ENCODE data around the gene XPO6. TPM values are rescaled to one million over a fixed set of nuclear protein-coding genes. Genes with fewer than 3 reads are reported as not detected.

The XPO6 gene
- total RNA-seq, 1 donor = 102 TPM

GRCh38 chr16:28202147-28202746, 9.5 kb downstream of the XPO6 start:
- Histone ChIP-seq H3K27me3 (ENCODE audit: insufficient read depth, low read length) (no peaks in the 10 kb centered on the region), H3K4me2 (ENCODE audit: insufficient read depth, low read length) (no peak overlapping the region), H3K4me1 (ENCODE audit: insufficient read depth, low read length) (no peaks in the 10 kb centered on the region), H3K9me3 (ENCODE audit: low read depth, low read length) (no peaks in the 10 kb centered on the region), H3K27ac (ENCODE audit: low read depth, low read length) (no peak overlapping the region), H3K36me3 (ENCODE audit: insufficient read depth, low read length) (peaks cover 64% of the 10 kb centered on the region), H2AFZ (ENCODE audit: low read length) (no peak overlapping the region), H4K20me1 (ENCODE audit: insufficient read depth, low read length) (peaks cover 43% of the 10 kb centered on the region), H3K79me2 (ENCODE audit: insufficient read depth, low read length) (peaks cover 96% of the 10 kb centered on the region), H3K4me3 (ENCODE audit: insufficient read depth, low read length) (no peak overlapping the region)
- peak; percentile 11 for TF ChIP-seq CTCF (IDR thresholded peaks at IDR 0.05; ENCODE audit: extremely low read depth, low read depth, low read length)
- DNase-seq (ENCODE audit: insufficient read length, low spot score, missing footprints) = no peak

GRCh38 chr16:28200661-28201060, 11.1 kb downstream of the XPO6 start:
- DNase-seq (ENCODE audit: insufficient read length, low spot score, missing footprints) = no peak
- H3K27me3 ChIP-seq (ENCODE audit: insufficient read depth, low read length) = no peaks in the 10 kb centered on the region
- peaks cover 52% of the 10 kb centered on the region for H3K36me3 ChIP-seq (ENCODE audit: insufficient read depth, low read length)
- H3K79me2 ChIP-seq (ENCODE audit: insufficient read depth, low read length) = peaks cover 96% of the 10 kb centered on the region
- no peak for TF ChIP-seq CTCF (IDR thresholded peaks at IDR 0.05; ENCODE audit: extremely low read depth, low read depth, low read length)
- peaks cover 36% of the 10 kb centered on the region for H4K20me1 ChIP-seq (ENCODE audit: insufficient read depth, low read length)
- H3K4me3 ChIP-seq (ENCODE audit: insufficient read depth, low read length) = no peak overlapping the region
- no peaks in the 10 kb centered on the region for H3K9me3 ChIP-seq (ENCODE audit: low read depth, low read length)
- no peak overlapping the region for H3K27ac ChIP-seq (ENCODE audit: low read depth, low read length)
- peaks cover 11% of the 10 kb centered on the region for H3K4me1 ChIP-seq (ENCODE audit: insufficient read depth, low read length)
- H2AFZ ChIP-seq (ENCODE audit: low read length) = no peak overlapping the region
- no peak overlapping the region for H3K4me2 ChIP-seq (ENCODE audit: insufficient read depth, low read length)

- H3K27me3 ChIP-seq (ENCODE audit: insufficient read depth, low read length) = no peaks in the 10 kb centered on the region
- H3K4me2 ChIP-seq (ENCODE audit: insufficient read depth, low read length) = no peak overlapping the region
- H3K4me3 ChIP-seq (ENCODE audit: insufficient read depth, low read length) = no peak overlapping the region
- H3K9me3 ChIP-seq (ENCODE audit: low read depth, low read length) = no peaks in the 10 kb centered on the region
- H4K20me1 ChIP-seq (ENCODE audit: insufficient read depth, low read length) = peaks cover 3% of the 10 kb centered on the region
- H3K79me2 ChIP-seq (ENCODE audit: insufficient read depth, low read length) = peaks cover 88% of the 10 kb centered on the region
- H3K27ac ChIP-seq (ENCODE audit: low read depth, low read length) = peak overlapping the region; percentile 87
- peaks cover 15% of the 10 kb centered on the region for H3K36me3 ChIP-seq (ENCODE audit: insufficient read depth, low read length)
- peaks cover 37% of the 10 kb centered on the region for H3K4me1 ChIP-seq (ENCODE audit: insufficient read depth, low read length)
- DNase-seq (ENCODE audit: insufficient read length, low spot score, missing footprints) = no peak
- TF ChIP-seq CTCF (IDR thresholded peaks at IDR 0.05; ENCODE audit: extremely low read depth, low read depth, low read length) = no peak
- H2AFZ ChIP-seq (ENCODE audit: low read length) = no peak overlapping the region
Observed at GRCh38 chr16:28196387-28196987, 15.3 kb downstream of the XPO6 start.

GRCh38 chr16:28195859-28196258, 15.9 kb downstream of the XPO6 start:
- peaks cover 37% of the 10 kb centered on the region for H3K4me1 ChIP-seq (ENCODE audit: insufficient read depth, low read length)

More at GRCh38 chr16:28195859-28196258, 15.9 kb downstream of the XPO6 start:
- H3K79me2 ChIP-seq (ENCODE audit: insufficient read depth, low read length) = peaks cover 88% of the 10 kb centered on the region
- H3K9me3 ChIP-seq (ENCODE audit: low read depth, low read length) = no peaks in the 10 kb centered on the region
- no peak for TF ChIP-seq CTCF (IDR thresholded peaks at IDR 0.05; ENCODE audit: extremely low read depth, low read depth, low read length)
- H3K4me2 ChIP-seq (ENCODE audit: insufficient read depth, low read length) = no peak overlapping the region
- peaks cover 8% of the 10 kb centered on the region for H3K36me3 ChIP-seq (ENCODE audit: insufficient read depth, low read length)
- peak overlapping the region; percentile 87 for H3K27ac ChIP-seq (ENCODE audit: low read depth, low read length)
- no peaks in the 10 kb centered on the region for H3K27me3 ChIP-seq (ENCODE audit: insufficient read depth, low read length)
- no peak overlapping the region for H3K4me3 ChIP-seq (ENCODE audit: insufficient read depth, low read length)
- no peak for DNase-seq (ENCODE audit: insufficient read length, low spot score, missing footprints)
- H2AFZ ChIP-seq (ENCODE audit: low read length) = no peak overlapping the region
- no peaks in the 10 kb centered on the region for H4K20me1 ChIP-seq (ENCODE audit: insufficient read depth, low read length)

All from osteoblast (primary cell).